ENCODE measurements around the gene PDE6B. TPM values are rescaled to one million over a fixed set of nuclear protein-coding genes. Genes with fewer than 3 reads are reported as not detected.

Gene PDE6B
- polyA plus RNA-seq, 4 donors, result 31.3 to 50.6 (median 38.7) TPM

DNA sequence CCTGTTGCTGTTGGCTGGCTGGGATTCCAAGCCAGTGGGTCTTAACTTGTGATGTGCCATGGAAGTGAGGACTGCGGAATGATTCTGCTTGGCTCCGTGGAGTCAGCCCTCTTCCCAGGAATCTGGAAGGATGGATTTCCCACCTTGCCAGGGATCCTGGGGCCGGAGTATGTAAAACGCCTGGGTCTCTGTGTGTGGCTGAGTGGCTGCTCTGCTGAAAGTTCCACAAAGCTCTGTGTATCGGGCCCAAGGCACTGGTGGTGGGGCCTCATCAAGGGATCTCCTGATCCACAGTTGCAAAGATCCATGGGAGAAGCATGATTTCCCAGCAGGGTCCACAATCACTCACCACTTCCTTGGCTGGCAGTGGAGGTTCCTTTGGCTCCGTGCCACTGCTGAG lies 25.2 kb upstream of the PDE6B start:
- no peak for DNase-seq (ENCODE audit: low read depth in 4 of 4, low spot score in 3 of 4)

DNA sequence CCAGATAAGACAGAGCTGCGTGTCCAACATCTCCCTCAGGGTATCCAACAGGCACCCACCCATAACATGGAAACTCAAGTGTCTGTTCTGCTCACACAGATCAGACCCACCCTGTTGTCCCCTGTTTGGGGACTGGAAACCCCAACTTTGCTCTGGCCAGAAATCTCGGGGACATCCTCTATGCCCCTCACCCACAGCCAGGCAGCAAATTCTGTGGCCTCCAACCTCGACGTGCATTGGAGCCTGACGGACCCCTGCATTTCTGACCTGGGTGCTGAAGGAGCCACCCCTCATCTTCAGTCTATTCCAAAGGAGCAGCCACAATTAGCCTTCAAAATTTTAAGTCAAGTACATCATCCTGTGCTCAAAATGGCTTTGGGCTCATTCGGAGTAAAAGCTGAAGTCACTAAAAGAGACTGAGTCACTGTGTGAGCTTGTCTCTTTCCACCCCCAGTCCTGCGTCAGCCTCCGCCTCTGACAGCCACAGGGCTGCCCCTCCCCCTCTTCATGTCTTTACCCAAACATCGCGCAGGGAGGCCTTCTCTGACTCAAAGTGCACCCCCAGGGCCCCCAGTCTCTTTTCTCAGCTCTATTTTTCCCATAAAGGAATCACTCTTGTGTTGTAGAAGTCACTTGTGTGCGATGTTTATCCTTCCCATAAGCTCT lies 24.4 kb upstream of the PDE6B start:
- no peak for DNase-seq (ENCODE audit: low read depth in 4 of 4, low spot score in 3 of 4)

DNA sequence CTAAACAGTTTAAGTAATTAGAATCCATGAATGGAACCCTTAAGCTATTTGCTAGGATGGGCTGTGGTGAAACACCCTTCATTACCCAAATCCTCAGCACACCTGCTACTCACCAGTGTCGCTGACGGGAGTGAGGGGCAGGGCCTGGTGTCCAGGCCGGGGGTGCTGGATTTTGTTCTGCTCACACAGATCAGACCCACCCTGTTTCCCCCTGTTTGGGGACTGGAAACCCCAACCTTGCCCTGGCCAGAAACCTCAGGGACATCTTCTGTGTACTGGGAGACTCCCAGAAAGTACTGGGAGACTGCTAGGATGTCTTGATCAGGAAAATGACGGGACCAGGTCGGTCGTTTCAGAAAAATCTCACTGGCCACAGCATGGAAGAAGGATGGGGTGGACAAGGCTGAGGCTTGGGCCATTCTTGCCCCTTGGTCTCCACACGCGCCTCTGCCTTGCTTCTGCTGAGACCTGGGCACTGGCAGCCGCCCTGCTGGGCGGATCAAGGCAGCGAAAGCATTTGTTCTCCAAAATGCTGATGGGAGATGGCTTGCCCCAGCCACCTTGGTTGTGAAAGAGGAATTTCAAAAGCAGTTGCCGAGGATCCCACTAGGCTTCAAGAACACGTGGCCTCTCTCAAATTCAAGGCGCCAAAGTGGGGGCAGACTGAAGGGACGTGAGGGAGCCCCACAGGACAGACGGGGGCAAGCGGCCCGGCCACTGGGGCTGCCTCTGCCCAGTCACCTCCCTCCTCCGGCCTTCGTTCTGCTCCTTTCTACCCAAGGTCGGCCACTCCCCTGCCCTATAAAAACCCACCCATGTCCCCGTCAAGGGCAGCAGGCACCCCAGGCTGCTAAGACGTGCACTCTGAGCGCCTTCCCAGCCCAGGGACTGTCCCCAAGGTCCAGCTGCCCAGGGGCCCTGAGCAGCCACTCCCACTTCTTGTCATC lies 23.5 kb upstream of the PDE6B start:
- DNase-seq (ENCODE audit: low read depth in 4 of 4, low spot score in 3 of 4), result no peak

GRCh38 chr4:602559-602942 lies 22.8 kb upstream of the PDE6B start:
- peak; percentile 52 to 61 (median 53) for DNase-seq (ENCODE audit: low read depth in 4 of 4, low spot score in 3 of 4)

- DNase-seq (ENCODE audit: low read depth in 4 of 4, low spot score in 3 of 4), result no peak
These were observed 21.2 kb upstream of the PDE6B start for GRCh38 chr4:604131-604530.

- no peak for DNase-seq (ENCODE audit: low read depth in 4 of 4, low spot score in 3 of 4)
These were observed 19.5 kb upstream of the PDE6B start for GRCh38 chr4:605702-606425.

DNA sequence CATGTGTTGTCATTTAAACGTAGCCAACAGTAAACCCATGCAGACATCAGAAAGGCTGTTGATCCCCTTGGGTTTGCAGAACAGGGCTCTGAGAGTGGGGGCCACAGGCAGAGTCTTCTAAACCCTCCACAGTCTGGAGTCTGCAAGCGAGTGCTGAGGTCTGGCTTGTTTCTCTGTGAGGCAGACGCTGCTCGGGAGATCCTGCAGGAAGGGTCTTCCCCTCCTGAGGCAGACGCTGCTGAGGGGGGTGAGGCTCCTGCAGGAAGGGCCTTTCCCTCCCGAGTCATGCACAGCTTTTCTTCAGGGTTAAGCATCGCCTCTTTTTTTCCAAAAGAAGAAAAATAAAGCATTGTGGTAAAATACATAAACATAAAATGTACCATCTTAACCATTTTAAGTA lies 17.1 kb upstream of the PDE6B start:
- DNase-seq (ENCODE audit: low read depth in 4 of 4, low spot score in 3 of 4), result no peak

DNA sequence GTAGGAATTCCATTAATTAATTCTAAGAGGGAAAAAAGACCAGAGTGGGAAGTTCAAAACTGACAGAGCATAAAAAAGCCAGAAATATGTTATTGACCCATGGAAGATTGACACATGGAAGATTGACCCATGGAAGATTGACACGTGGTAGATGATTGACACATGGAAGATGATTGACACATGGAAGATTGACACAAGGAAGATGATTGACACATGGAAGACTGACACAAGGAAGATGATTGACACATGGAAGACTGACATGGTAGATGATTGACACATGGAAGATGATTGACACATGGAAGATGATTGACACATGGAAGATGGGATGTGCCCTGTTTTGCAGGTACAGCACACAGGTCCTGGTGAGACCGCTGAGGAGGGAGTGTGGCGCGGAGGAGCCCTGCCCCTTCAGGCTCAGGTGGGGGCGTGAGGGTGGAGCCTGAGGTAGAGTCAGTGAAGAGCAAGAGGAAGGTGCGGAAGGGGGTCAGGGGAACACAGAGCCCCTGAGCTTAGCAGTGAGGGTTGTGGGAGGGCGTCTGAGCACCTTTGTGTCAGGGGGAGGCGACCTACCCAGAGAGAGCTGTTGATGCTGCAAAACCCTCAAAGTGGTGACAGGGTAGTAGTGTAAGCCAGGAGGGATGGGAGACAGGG lies 15.8 kb upstream of the PDE6B start:
- no peak for DNase-seq (ENCODE audit: low read depth in 4 of 4, low spot score in 3 of 4)

DNA sequence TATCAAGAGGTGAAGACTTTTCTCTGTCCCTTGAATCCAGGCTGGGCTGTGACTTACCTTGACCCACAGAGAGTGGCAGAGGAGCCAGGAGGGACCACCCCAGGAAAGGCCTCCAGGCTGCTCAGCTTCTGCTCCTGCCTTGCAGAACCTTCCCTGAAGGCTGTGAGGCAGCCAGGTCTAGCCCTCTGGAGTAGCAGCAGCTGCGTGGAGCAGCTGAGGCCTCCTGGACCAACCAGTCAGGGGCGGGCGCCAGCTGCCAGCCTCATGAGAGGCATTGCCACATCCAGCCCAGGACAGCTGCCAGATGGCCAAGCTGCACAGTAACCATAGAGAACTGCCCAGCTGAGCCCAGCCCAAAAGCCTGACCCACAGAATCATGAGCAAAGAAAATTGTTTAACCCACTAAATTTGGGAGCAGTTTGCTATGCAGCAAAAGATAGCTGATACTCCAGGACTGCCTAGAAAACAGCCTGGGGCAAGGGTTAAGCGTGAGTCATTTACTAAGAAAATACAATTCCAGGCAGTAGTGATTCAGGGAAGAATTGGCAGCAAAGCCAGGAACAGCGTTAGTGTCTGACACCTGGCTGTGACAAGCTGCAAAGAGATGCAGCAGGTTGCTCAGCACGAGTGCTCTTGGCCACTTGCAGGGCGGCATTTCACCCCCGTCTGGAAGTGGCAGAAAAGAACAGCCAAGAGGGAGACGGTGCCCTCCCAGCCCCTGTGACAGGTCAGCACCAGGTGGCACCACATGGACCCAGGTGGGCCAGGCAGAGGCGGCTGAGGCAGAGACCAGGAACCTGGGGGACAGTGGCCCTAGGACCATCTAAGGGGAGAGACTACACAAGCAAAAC lies 14.7 kb upstream of the PDE6B start:
- no peak for DNase-seq (ENCODE audit: low read depth in 4 of 4, low spot score in 3 of 4)

DNA sequence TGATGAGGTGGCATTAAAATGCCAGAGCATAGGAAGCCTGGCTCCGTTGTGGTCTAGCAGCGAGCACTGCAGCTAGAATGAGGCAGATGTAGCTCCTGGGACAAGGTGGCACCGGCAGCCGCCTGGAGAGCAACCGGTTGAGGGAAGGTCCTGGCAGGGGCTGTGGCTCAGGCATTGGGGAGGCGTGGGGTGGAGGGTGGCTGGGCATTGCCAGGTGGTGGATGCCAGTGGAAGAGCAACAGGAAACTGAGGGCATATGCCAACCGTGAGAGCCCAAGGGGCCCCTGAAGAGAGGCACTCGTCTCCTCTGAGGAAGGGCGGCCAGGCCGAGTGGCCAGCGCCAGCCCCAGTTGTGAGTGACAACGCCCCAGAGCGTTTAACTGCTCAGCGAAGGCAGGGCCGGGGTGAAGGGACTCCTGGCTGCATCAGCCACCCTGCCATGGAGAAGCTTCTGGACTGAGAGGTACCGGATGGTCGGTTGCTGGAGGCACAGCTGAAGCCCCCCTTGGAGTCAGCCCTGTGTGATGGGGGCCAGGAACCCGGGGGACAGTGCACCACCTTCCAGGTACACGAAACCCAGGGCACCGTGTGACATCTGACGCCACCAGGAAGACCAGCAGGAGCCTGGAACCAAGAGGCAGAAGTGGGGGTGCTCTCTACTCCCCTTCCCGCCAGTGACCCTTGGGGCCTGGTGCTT lies 13.2 kb upstream of the PDE6B start:
- DNase-seq (ENCODE audit: low read depth in 4 of 4, low spot score in 3 of 4), result no peak

- no peak for DNase-seq (ENCODE audit: low read depth in 4 of 4, low spot score in 3 of 4)
These were observed 12.6 kb upstream of the PDE6B start for GRCh38 chr4:612749-613125.

- no peak for DNase-seq (ENCODE audit: low read depth in 4 of 4, low spot score in 3 of 4)
These were observed 12.2 kb upstream of the PDE6B start for GRCh38 chr4:613126-613525.

GRCh38 chr4:616091-616490 lies 9.3 kb upstream of the PDE6B start:
- no peak for DNase-seq (ENCODE audit: low read depth in 4 of 4, low spot score in 3 of 4)

- DNase-seq (ENCODE audit: low read depth in 4 of 4, low spot score in 3 of 4), result no peak
These were observed 8.3 kb upstream of the PDE6B start for GRCh38 chr4:616911-617643.

GRCh38 chr4:617644-618641 lies 7.4 kb upstream of the PDE6B start:
- DNase-seq (ENCODE audit: low read depth in 4 of 4, low spot score in 3 of 4), result no peak

- no peak for DNase-seq (ENCODE audit: low read depth in 4 of 4, low spot score in 3 of 4)
These were observed 5.2 kb upstream of the PDE6B start for GRCh38 chr4:620201-620600.

- no peak for DNase-seq (ENCODE audit: low read depth in 4 of 4, low spot score in 3 of 4)
These were observed 4.5 kb upstream of the PDE6B start for GRCh38 chr4:620851-621261.
